IMR-90 (cell line): ENCODE measurements around the gene NPBWR2. TPM values are rescaled to one million over a fixed set of nuclear protein-coding genes. Genes with fewer than 3 reads are reported as not detected.

ENCODE experiments used
- ATAC-seq: fragments of 200-7000 bp; cut with Tn5 transposase; 2 replicates; pipeline ENCODE4 v1.9.1; 2020; ENCODE audit warnings: low read depth, mild to moderate bottlenecking, moderate library complexity
- BruUV-seq: library from RNA; stranded (reverse); fragments of 400-500 nt; replicated peaks from 2 replicates; lab custom pipeline; 2021; lab: Mats Ljungman, UMichigan
- CTCF ChIA-PET: fragments of 300-600 bp; formaldehyde crosslinking; extraction: SDS; loops from one replicate; lab custom pipeline; 2021; ENCODE audit warnings: antibody characterized with exemption; lab: Yijun Ruan, JAX
- POLR2A ChIA-PET: fragments of 300-600 bp; sonication (Branson Sonifier 250); formaldehyde crosslinking; loops from one replicate; lab custom pipeline; 2022; ENCODE audit warnings: antibody characterized with exemption; ENCODE audit not compliant: unreplicated experiment; lab: Charles Lee
- DNase-seq: peaks from one replicate; pipeline ENCODE4 v3.0.0; 2013
- H2AFZ ChIP-seq: replicated peaks from 2 replicates; pipeline ENCODE3; 2013; ENCODE audit warnings: low read length, mild to moderate bottlenecking; ENCODE audit not compliant: poor library complexity
- H2AK5ac ChIP-seq: 2 replicates; pipeline ENCODE4 v1.6.1; 2013; ENCODE audit warnings: low read depth, low read length, inconsistent platforms
- H2AK9ac ChIP-seq: replicated peaks from 2 replicates; pipeline ENCODE3; 2013; ENCODE audit warnings: mild to moderate bottlenecking, low read depth, low read length, moderate library complexity; ENCODE audit not compliant: poor library complexity
- H2BK120ac ChIP-seq: 2 replicates; pipeline ENCODE4 v1.6.1; 2013; ENCODE audit warnings: low read depth, low read length, inconsistent platforms
- H2BK15ac ChIP-seq: 3 replicates; pipeline ENCODE4 v1.6.1; 2013; ENCODE audit warnings: low read depth, low read length, inconsistent platforms
- H2BK20ac ChIP-seq: 2 replicates; pipeline ENCODE4 v1.6.1; 2013; ENCODE audit warnings: low read depth, mild to moderate bottlenecking, inconsistent platforms, low read length, moderate library complexity
- H2BK5ac ChIP-seq: 2 replicates; pipeline ENCODE4 v1.6.1; 2013; ENCODE audit warnings: mild to moderate bottlenecking, low read depth, low read length, inconsistent platforms; ENCODE audit not compliant: poor library complexity, severe bottlenecking
- H3K14ac ChIP-seq: replicated peaks from 2 replicates; pipeline ENCODE4 v1.6.1; 2013; ENCODE audit warnings: low read depth, low read length, inconsistent platforms
- H3K18ac ChIP-seq: 2 replicates; pipeline ENCODE4 v1.6.1; 2013; ENCODE audit warnings: low read depth, low read length, control low read depth
- H3K23ac ChIP-seq: 2 replicates; pipeline ENCODE4 v1.6.1; 2013; ENCODE audit warnings: low read depth, low read length, inconsistent platforms
- H3K27ac ChIP-seq: 2 replicates; pipeline ENCODE4 v1.5.1; 2013; ENCODE audit warnings: mild to moderate bottlenecking, control low read depth, low read length; ENCODE audit not compliant: insufficient read depth
- H3K27me3 ChIP-seq: 2 replicates; pipeline ENCODE4 v1.6.1; 2013; ENCODE audit warnings: low read length; ENCODE audit not compliant: control insufficient read depth, insufficient read depth
- H3K36me3 ChIP-seq: 2 replicates; pipeline ENCODE4 v1.6.1; 2013; ENCODE audit warnings: low read length, mixed read lengths; ENCODE audit not compliant: control insufficient read depth, insufficient read depth
- H3K4ac ChIP-seq: 2 replicates; pipeline ENCODE4 v1.6.1; 2013; ENCODE audit warnings: low read depth, low read length, inconsistent platforms
- H3K4me1 ChIP-seq: 2 replicates; pipeline ENCODE4 v1.6.1; 2013; ENCODE audit warnings: low read length, mixed read lengths; ENCODE audit not compliant: control insufficient read depth, insufficient read depth
- H3K4me2 ChIP-seq: 2 replicates; pipeline ENCODE4 v1.6.1; 2013; ENCODE audit warnings: low read depth, mild to moderate bottlenecking, control low read depth, low read length, moderate library complexity
- H3K4me3 ChIP-seq: 2 replicates; pipeline ENCODE4 v1.5.1; 2013; ENCODE audit warnings: low read depth, mild to moderate bottlenecking, control low read depth, low read length, moderate library complexity; ENCODE audit not compliant: insufficient read depth
- H3K56ac ChIP-seq: 2 replicates; pipeline ENCODE4 v1.6.1; 2013; ENCODE audit warnings: low read length, inconsistent platforms; ENCODE audit not compliant: insufficient read depth; ENCODE audit errors: extremely low read depth
- H3K79me1 ChIP-seq, 2 experiments: 2 replicates each; pipeline ENCODE4 v1.6.1; 2013; ENCODE audit warnings: low read length in 2 of 2, inconsistent platforms in 1 of 2, low read depth in 1 of 2
- H3K9ac ChIP-seq: 2 replicates; pipeline ENCODE4 v1.6.1; 2013; ENCODE audit warnings: low read depth, low read length, control low read depth
- H3K9me1 ChIP-seq: 2 replicates; pipeline ENCODE4 v1.6.1; 2013; ENCODE audit warnings: low read length, inconsistent platforms; ENCODE audit not compliant: insufficient read depth
- H3K9me3 ChIP-seq: 2 replicates; pipeline ENCODE4 v1.6.1; 2013; ENCODE audit warnings: low read length; ENCODE audit not compliant: control insufficient read depth, insufficient read depth
- H4K20me1 ChIP-seq: 2 replicates; pipeline ENCODE4 v1.6.1; 2013; ENCODE audit warnings: low read length, inconsistent platforms; ENCODE audit not compliant: insufficient read depth
- H4K5ac ChIP-seq: 2 replicates; pipeline ENCODE4 v1.6.1; 2013; ENCODE audit warnings: mild to moderate bottlenecking, low read depth, low read length, control low read depth
- H4K8ac ChIP-seq, 2 experiments: 2 replicates each; pipeline ENCODE4 v1.6.1; 2013; ENCODE audit warnings: low read depth in 2 of 2, low read length in 2 of 2, control low read depth in 1 of 2, inconsistent platforms in 1 of 2
- H4K91ac ChIP-seq: 2 replicates; pipeline ENCODE4 v1.6.1; 2013; ENCODE audit warnings: low read depth, low read length, inconsistent platforms; ENCODE audit not compliant: insufficient read depth
- BHLHE40 ChIP-seq: fragments of 150-350 bp; IDR thresholded peaks from 2 replicates; pipeline ENCODE4 v1.6.1; 2016; ENCODE audit warnings: mild to moderate bottlenecking, low read depth, low read length
- CEBPB ChIP-seq: IDR thresholded peaks from 2 replicates; pipeline ENCODE4 v1.6.1; 2012; ENCODE audit warnings: low read depth, low read length, improper control_type of control experiment
- CHD1 ChIP-seq: IDR thresholded peaks from 2 replicates; pipeline ENCODE4 v1.6.1; 2012; ENCODE audit warnings: low read depth, low read length, improper control_type of control experiment
- FOS ChIP-seq: fragments of 150-350 bp; IDR thresholded peaks from 2 replicates; pipeline ENCODE4 v1.6.1; 2016; ENCODE audit warnings: low read depth, low read length
- MAFK ChIP-seq: IDR thresholded peaks from 2 replicates; pipeline ENCODE4 v1.6.1; 2012; ENCODE audit warnings: low read depth, low read length, improper control_type of control experiment
- MAZ ChIP-seq: IDR thresholded peaks from 2 replicates; pipeline ENCODE4 v1.6.1; 2012; ENCODE audit warnings: low read depth, mild to moderate bottlenecking, low read length, improper control_type of control experiment, moderate library complexity, borderline replicate concordance
- MXI1 ChIP-seq: IDR thresholded peaks from 2 replicates; pipeline ENCODE4 v1.6.1; 2012; ENCODE audit warnings: low read depth, mild to moderate bottlenecking, low read length, moderate library complexity, borderline replicate concordance
- NFE2L2 ChIP-seq: fragments of 150-350 bp; IDR thresholded peaks from 2 replicates; pipeline ENCODE4 v1.6.1; 2016; ENCODE audit warnings: low read depth, mild to moderate bottlenecking, low read length
- POLR2A ChIP-seq: IDR thresholded peaks from 2 replicates; pipeline ENCODE4 v1.6.1; 2012; ENCODE audit warnings: mild to moderate bottlenecking, low read depth, low read length
- RAD21 ChIP-seq: IDR thresholded peaks from 2 replicates; pipeline ENCODE4 v1.6.1; 2012; ENCODE audit warnings: low read length, improper control_type of control experiment
- RCOR1 ChIP-seq: IDR thresholded peaks from 2 replicates; pipeline ENCODE4 v1.6.1; 2012; ENCODE audit warnings: mild to moderate bottlenecking, low read length, improper control_type of control experiment; ENCODE audit not compliant: insufficient replicate concordance
- RFX5 ChIP-seq: IDR thresholded peaks from 2 replicates; pipeline ENCODE4 v1.8.0; 2012; ENCODE audit warnings: low read depth, mild to moderate bottlenecking, low read length, moderate library complexity
- SMC3 ChIP-seq: fragments of 150-350 bp; IDR thresholded peaks from 2 replicates; pipeline ENCODE4 v1.6.1; 2016; ENCODE audit warnings: low read depth, mild to moderate bottlenecking, antibody characterized with exemption, low read length, moderate library complexity
- WGBS, 2 experiments: methylation state at CpG; one replicate each; pipeline versions ENCODE4 v1.1.5 to v1.1.7; 2013; ENCODE audit warnings: missing lambda C conversion rate in 2 of 2; ENCODE audit not compliant: insufficient read length in 1 of 2; ENCODE audit errors: extremely low coverage in 2 of 2; 5-methylcytosine and 5-hydroxymethylcytosine counted together
- dilution Hi-C: fragments of 300-500 bp; cut with HindIII; formaldehyde crosslinking; loops from one replicate; pipeline ENCODE4 v1.14.3; 2018; ENCODE audit warnings: low sequenced_read_pairs; ENCODE audit not compliant: unreplicated experiment
- in situ Hi-C: fragments of 300-500 bp; cut with MboI; formaldehyde crosslinking; loops from 3 replicates; pipeline ENCODE4 v1.14.3; 2019; ENCODE audit warnings: low sequenced_read_pairs, inconsistent platforms, mixed read lengths
- intact Hi-C: fragments of 100-400 bp; cut with micrococcal nuclease; formaldehyde crosslinking; loops from 2 replicates; pipeline ENCODE4 v1.10.0; 2022
- polyA plus RNA-seq, 3 experiments: library from polyadenylated mRNA; depleted of rRNA; stranded (reverse); fragments of >200 nt; gene quantifications; 2 replicates each; pipeline ENCODE4 v1.2.3, GENCODE V29; 2012; ENCODE audit warnings: low replicate concordance in 1 of 3
- total RNA-seq: library from RNA; depleted of rRNA; stranded (reverse); fragments of >200 nt; gene quantifications from 2 replicates; pipeline ENCODE4 v1.2.3, GENCODE V29; 2012
- TF ChIP-seq, protein P1 (sequence below): conservative IDR thresholded peaks from 2 replicates; pipeline ENCODE4 v1.5.1; 2012; ENCODE audit warnings: mild to moderate bottlenecking, low read depth, low read length, improper control_type of control experiment
- TF ChIP-seq, protein P2 (sequence below): fragments of 150-350 bp; IDR thresholded peaks from 2 replicates; pipeline ENCODE4 v1.6.1; 2016; ENCODE audit warnings: low read depth, mild to moderate bottlenecking, low read length, moderate library complexity, borderline replicate concordance
- TF ChIP-seq, protein P3 (sequence below): fragments of 150-350 bp; IDR thresholded peaks from 2 replicates; pipeline ENCODE4 v1.6.1; 2017; ENCODE audit warnings: mild to moderate bottlenecking, antibody characterized with exemption, low read length, low read depth

Gene NPBWR2
- total and polyA plus RNA-seq, 2 of the 4 experiments (the other 2 are of a cell fraction): not detected

DNA sequence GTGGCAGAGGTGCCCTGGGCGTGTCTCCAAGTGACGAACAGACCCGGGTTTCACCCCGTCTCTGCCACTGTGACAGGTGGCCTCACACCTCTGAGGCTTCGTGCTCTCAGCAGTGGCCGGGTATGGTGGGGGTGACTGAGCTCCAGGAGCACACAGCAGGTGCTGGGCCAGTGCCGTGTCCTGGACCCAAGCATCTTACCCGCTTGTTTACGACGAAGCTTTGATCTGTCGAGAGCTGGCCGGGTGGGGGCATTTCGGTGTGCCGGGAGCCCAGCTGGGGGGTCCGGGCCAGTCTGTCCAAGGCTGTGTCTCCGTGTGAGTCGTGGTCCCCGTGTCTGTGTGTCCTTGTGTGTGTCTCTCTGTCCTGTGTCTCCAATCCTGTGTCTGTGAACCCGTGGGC lies 16.0 kb downstream of the NPBWR2 start:
- TF ChIP-seq RCOR1 (no peak), FOS (no peak), CHD1 (no peak), MAZ (no peak), POLR2A (no peak), BHLHE40 (no peak), RAD21 (no peak), NFE2L2 (no peak), SMC3 (no peak), MAFK (no peak), CEBPB (no peak), RFX5 (no peak), MXI1 (no peak)
- TF ChIP-seq, protein P1, sequence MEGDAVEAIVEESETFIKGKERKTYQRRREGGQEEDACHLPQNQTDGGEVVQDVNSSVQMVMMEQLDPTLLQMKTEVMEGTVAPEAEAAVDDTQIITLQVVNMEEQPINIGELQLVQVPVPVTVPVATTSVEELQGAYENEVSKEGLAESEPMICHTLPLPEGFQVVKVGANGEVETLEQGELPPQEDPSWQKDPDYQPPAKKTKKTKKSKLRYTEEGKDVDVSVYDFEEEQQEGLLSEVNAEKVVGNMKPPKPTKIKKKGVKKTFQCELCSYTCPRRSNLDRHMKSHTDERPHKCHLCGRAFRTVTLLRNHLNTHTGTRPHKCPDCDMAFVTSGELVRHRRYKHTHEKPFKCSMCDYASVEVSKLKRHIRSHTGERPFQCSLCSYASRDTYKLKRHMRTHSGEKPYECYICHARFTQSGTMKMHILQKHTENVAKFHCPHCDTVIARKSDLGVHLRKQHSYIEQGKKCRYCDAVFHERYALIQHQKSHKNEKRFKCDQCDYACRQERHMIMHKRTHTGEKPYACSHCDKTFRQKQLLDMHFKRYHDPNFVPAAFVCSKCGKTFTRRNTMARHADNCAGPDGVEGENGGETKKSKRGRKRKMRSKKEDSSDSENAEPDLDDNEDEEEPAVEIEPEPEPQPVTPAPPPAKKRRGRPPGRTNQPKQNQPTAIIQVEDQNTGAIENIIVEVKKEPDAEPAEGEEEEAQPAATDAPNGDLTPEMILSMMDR: no peak
- TF ChIP-seq, protein P2, sequence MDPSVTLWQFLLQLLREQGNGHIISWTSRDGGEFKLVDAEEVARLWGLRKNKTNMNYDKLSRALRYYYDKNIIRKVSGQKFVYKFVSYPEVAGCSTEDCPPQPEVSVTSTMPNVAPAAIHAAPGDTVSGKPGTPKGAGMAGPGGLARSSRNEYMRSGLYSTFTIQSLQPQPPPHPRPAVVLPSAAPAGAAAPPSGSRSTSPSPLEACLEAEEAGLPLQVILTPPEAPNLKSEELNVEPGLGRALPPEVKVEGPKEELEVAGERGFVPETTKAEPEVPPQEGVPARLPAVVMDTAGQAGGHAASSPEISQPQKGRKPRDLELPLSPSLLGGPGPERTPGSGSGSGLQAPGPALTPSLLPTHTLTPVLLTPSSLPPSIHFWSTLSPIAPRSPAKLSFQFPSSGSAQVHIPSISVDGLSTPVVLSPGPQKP: no peak
- TF ChIP-seq, protein P3, sequence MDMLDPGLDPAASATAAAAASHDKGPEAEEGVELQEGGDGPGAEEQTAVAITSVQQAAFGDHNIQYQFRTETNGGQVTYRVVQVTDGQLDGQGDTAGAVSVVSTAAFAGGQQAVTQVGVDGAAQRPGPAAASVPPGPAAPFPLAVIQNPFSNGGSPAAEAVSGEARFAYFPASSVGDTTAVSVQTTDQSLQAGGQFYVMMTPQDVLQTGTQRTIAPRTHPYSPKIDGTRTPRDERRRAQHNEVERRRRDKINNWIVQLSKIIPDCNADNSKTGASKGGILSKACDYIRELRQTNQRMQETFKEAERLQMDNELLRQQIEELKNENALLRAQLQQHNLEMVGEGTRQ: no peak
- no peak overlapping the region for H2BK20ac ChIP-seq
- H3K9ac ChIP-seq: no peak overlapping the region
- peaks cover 32% of the 10 kb centered on the region for H3K27me3 ChIP-seq
- no TSS peak for BruUV-seq
- intact Hi-C loops (no loop called here), in situ Hi-C loops (no loop called here), dilution Hi-C loops (no loop called here)
- POLR2A ChIA-PET: no interaction called here
- H3K4me3 ChIP-seq: no peak overlapping the region
- no peaks in the 10 kb centered on the region for H3K4me1 ChIP-seq
- H2AK5ac ChIP-seq: no peak overlapping the region
- 45% methylated on average over 10 of the region's 19 CpGs; no CpG with 5 or more reads in 1 of the 2 experiments for WGBS, 2 experiments
- ATAC-seq (no peak), DNase-seq (no peak)
- peaks cover 7% of the 10 kb centered on the region; the same call in 1 of the 2 replicates for H3K9me3 ChIP-seq
- no peak overlapping the region for H4K91ac ChIP-seq
- 0 out of 2 replicates have a peak, but pooled peaks cover 4% of the 10 kb centered on the region for H4K20me1 ChIP-seq
- no peak overlapping the region for H3K14ac ChIP-seq
- no peak overlapping the region for H2AFZ ChIP-seq
- no peak overlapping the region for H4K8ac ChIP-seq
- no peak overlapping the region for H2AK9ac ChIP-seq
- H2BK15ac ChIP-seq: no peak overlapping the region
- no peak overlapping the region for H2BK120ac ChIP-seq
- H3K79me1 ChIP-seq: no peaks in the 10 kb centered on the region
- H2BK5ac ChIP-seq: no peak overlapping the region
- no peak overlapping the region for H3K4me2 ChIP-seq
- no peak overlapping the region for H4K5ac ChIP-seq
- H3K4ac ChIP-seq: no peak overlapping the region
- CTCF ChIA-PET: no interaction called here
- H3K36me3 ChIP-seq: no peaks in the 10 kb centered on the region
- H3K9me1 ChIP-seq: no peaks in the 10 kb centered on the region
- H3K27ac ChIP-seq: no peak overlapping the region
- no peak overlapping the region for H3K23ac ChIP-seq
- H3K56ac ChIP-seq: no peak overlapping the region
- H3K18ac ChIP-seq: no peak overlapping the region
